ENCODE measurements around the gene ZNF644. TPM values are rescaled to one million over a fixed set of nuclear protein-coding genes. Genes with fewer than 3 reads are reported as not detected.
"Not testable (repeated sequence)": the region's sequence is repeated elsewhere in the genome, so short reads cannot be mapped to it uniquely, and the experiment has no call there.

Gene ZNF644
- 73.3 to 77.9 TPM (median 77.7 TPM) in 3 replicates for total RNA-seq

DNA sequence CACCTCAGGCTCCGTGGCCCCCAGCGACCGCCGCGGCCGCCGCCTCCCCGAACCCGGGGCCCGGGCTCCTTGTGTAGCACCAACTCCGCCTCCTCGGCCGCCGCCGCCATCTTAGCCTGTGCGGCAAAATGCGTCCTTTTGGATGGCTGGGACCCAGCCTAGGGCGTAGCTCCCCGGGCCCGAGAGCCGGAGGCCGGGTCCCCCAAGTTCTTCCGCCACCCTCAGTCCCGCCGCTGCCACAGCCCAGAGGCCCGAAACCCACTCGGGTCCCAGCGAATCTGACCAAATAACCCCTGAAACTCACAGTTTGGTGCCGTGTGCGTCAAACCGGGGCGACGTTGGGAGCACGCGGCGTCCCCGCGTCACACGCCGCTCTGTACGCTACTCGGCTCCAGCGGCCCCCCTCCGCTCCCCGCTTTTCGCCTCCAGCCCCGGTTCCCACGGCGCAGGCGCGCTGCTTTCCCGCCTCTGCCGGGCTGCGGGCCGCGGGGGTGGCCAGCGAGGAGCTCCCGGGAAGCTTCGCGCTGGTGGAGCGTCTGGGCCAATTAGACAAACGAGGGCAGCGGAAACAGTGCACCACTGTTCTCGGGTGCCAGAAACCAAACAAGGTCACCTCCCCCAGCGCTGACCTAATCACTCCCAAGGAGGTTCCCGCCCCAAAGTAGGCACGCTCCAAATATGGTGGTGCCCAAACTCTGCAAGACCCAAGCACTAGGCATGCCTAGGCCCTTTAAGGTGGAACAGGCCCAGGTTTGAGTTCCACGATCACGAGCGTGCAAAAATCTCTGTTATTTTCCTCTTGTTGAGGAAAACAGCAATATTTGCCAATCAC is at the start of gene ZNF644:
ZNF644 (minus strand) TSS at position 350 of the 832 bp plus-strand sequence. CDS start 39,682 bp downstream, outside the sequence.
- Mint-ChIP-seq H3K9me3 (no peaks in the 10 kb centered on the region), H3K36me3 (peaks cover 6% of the 10 kb centered on the region), H3K27me3 (ENCODE audit: low read depth) (no peaks in the 10 kb centered on the region), H3K4me1 (peaks cover 41% of the 10 kb centered on the region), H3K4me3 (peak within 1 kb of the TSS; percentile 96), H3K27ac (peak within 1 kb of the TSS; percentile 100)
- peak; percentile 79 to 87 for DNase-seq (ENCODE audit: low spot score in 2 of 2, unreplicated experiment in 2 of 2)
- TF ChIP-seq CTCF (IDR thresholded peaks at IDR 0.05; ENCODE audit: unreplicated experiment): no peak

GRCh38 chr1:91070298-91070697 is 48.5 kb upstream of the ZNF644 start:
- Mint-ChIP-seq H3K36me3 (no peaks in the 10 kb centered on the region), H3K27me3 (ENCODE audit: low read depth) (no peaks in the 10 kb centered on the region), H3K4me1 (peaks cover 4% of the 10 kb centered on the region), H3K27ac (no peak overlapping the region), H3K4me3 (no peak overlapping the region), H3K9me3 (no peaks in the 10 kb centered on the region)
- DNase-seq (ENCODE audit: low spot score in 2 of 2, unreplicated experiment in 2 of 2): no peak
- TF ChIP-seq CTCF (IDR thresholded peaks at IDR 0.05; ENCODE audit: unreplicated experiment): no peak

DNA sequence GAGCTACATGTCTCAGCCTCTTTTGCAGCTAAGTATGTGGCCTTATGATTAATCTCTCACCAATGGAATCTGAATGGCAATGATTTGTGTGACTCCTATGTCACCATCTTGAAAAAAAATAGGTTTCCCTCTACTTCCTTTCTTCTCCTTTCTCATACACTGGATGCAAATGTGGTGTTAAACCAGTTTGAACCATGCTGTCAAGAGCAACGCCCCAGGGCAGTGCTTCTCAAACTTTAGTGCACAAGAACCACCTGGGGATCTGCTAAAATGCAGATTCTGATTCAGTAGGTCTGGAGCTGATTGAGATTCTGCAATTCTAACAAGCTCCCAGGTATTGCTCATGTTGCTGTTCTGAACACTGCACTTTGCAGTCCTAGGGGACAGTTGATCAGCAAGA is 44.7 kb upstream of the ZNF644 start:
- TF ChIP-seq CTCF (IDR thresholded peaks at IDR 0.05; ENCODE audit: unreplicated experiment): no peak
- Mint-ChIP-seq H3K9me3 (peaks cover 5% of the 10 kb centered on the region), H3K36me3 (no peaks in the 10 kb centered on the region), H3K4me1 (peaks cover 4% of the 10 kb centered on the region), H3K27me3 (ENCODE audit: low read depth) (no peaks in the 10 kb centered on the region), H3K27ac (no peak overlapping the region), H3K4me3 (no peak overlapping the region)
- DNase-seq (ENCODE audit: low spot score in 2 of 2, unreplicated experiment in 2 of 2): no peak

GRCh38 chr1:91065337-91065736 is 43.5 kb upstream of the ZNF644 start:
- TF ChIP-seq CTCF (IDR thresholded peaks at IDR 0.05; ENCODE audit: unreplicated experiment): no peak
- Mint-ChIP-seq H3K36me3 (no peaks in the 10 kb centered on the region), H3K4me3 (no peak overlapping the region), H3K4me1 (peaks cover under 1% of the 10 kb centered on the region), H3K27me3 (ENCODE audit: low read depth) (no peaks in the 10 kb centered on the region), H3K9me3 (peaks cover 10% of the 10 kb centered on the region), H3K27ac (no peak overlapping the region)
- no peak for DNase-seq (ENCODE audit: low spot score in 2 of 2, unreplicated experiment in 2 of 2)

DNA sequence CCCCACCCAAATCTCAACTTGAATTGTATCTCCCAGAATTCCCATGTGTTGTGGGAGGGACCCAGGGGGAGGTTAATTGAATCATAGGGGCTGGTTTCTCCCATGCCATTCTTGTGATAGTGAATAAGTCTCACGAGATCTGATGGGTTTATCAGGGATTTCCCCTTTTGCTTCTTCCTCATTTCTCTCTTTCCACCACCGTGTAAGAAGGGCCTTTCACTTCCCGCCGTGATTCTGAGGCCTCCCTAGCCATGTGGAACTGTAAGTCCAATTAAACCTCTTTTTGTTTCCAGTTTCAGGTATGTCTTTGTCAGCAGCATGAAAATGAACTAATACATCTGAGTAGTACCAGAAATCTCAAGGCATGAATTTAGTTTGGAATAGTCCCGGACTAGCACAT is 41.6 kb upstream of the ZNF644 start:
- H3K4me1 Mint-ChIP-seq; H3K27me3 Mint-ChIP-seq (ENCODE audit: low read depth); H3K4me3 Mint-ChIP-seq; H3K27ac Mint-ChIP-seq; H3K36me3 Mint-ChIP-seq; DNase-seq (ENCODE audit: low spot score in 2 of 2, unreplicated experiment in 2 of 2): not testable (repeated sequence)
- peaks cover 14% of the 10 kb centered on the region for H3K9me3 Mint-ChIP-seq

- DNase-seq (ENCODE audit: low spot score in 2 of 2, unreplicated experiment in 2 of 2): no peak
- Mint-ChIP-seq H3K4me1 (no peaks in the 10 kb centered on the region), H3K9me3 (peaks cover 11% of the 10 kb centered on the region), H3K36me3 (no peaks in the 10 kb centered on the region), H3K27ac (no peak overlapping the region), H3K4me3 (no peak overlapping the region), H3K27me3 (ENCODE audit: low read depth) (no peaks in the 10 kb centered on the region)
- TF ChIP-seq CTCF (IDR thresholded peaks at IDR 0.05; ENCODE audit: unreplicated experiment): no peak
Measured at GRCh38 chr1:91059157-91059556, 37.3 kb upstream of the ZNF644 start.

All from mesothelial cell of epicardium (in vitro differentiated cells).